HuH-7 (cell line): ENCODE results near the gene OBP2B.

Source experiments
- DNase-seq: peaks from one replicate; pipeline ENCODE4 v3.0.0; 2011; ENCODE audit warnings: low spot score

OBP2B gene

DNA sequence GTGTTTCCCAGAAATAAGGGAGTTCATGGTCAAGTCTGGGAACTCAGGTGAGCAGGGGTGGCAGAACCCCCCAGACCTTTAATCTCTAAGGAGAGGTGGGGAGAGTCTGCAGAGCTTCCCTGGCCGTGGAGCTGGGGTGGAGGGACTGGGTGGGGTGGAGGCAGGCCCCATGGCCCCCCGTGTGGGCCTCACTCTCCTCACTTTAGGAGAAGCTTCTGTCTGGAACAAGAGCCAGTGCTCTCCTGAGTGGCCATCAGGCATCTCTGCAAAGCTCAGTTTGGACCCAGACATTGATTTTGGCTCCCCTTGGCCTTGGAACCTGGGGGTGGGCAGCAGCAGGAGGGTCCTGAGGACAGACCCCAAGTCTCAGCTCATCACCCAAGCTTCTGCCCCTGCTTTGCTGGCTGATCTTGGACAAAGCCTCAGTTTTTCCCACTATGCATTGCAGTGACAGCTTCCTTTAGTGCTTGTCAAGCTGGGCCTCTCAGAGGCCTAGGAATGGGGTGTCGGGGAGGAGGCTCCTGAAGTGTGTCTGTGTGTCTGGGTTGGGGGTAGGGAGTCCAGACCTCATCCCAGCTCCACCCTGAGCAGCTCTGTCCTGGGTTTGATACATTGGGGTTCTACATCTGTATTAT lies 41.8 kb downstream of the OBP2B start:
- no peak for DNase-seq

DNA sequence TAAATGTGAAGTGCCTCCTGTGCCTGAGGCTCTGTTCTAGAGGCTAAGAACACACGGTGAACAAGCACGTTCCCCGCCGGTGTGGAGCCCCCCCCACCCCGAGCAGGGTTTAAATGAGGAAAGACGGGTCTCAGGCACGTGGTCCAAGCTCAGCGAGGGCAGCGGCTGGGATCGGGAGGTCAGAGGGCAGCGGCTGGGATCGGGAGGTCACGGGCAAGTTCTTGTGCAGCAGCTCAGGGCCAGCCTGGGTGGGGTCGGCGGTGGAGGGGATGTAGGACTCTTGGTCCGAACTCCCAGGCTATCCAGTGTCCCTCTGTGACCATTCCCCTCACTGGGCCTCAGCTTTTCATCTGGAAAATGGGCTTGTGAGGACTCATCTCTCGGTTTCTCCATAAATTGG lies 42.7 kb downstream of the OBP2B start:
- no peak for DNase-seq

DNA sequence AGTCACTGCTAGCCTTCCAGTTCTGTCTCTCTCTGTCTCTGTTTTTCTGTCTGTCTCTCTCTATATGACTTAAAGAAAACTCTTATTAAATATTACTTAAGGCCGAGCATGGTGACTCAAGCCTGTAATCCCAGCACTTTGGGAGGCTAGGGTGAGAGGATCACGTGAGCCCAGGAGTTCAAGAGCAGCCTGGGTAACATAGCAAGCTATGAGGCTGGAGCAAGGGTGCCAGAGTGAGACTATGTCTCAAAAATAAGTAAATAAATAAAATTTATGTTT lies 43.7 kb downstream of the OBP2B start:
- DNase-seq, result no peak

DNA sequence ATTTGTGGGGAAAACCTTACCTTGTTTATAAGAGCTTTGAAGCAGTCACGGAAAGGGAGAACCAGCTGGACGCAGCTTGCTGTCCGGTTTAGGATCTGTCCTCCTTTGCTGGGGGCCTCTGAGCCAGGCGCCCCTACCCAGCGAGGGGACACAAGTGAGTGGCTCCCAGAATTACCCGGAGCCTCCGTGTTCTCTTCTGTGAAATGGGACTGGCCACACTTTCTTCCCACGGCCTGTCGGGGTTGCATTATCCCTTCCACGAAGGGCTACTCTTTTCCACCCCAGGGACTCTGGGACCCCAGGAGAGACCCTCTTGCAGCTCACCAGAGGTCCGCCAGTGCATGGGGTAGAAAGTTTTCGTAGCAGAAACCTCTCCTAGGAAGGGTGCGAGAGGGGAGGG lies 44.9 kb downstream of the OBP2B start:
- DNase-seq, result no peak

DNA sequence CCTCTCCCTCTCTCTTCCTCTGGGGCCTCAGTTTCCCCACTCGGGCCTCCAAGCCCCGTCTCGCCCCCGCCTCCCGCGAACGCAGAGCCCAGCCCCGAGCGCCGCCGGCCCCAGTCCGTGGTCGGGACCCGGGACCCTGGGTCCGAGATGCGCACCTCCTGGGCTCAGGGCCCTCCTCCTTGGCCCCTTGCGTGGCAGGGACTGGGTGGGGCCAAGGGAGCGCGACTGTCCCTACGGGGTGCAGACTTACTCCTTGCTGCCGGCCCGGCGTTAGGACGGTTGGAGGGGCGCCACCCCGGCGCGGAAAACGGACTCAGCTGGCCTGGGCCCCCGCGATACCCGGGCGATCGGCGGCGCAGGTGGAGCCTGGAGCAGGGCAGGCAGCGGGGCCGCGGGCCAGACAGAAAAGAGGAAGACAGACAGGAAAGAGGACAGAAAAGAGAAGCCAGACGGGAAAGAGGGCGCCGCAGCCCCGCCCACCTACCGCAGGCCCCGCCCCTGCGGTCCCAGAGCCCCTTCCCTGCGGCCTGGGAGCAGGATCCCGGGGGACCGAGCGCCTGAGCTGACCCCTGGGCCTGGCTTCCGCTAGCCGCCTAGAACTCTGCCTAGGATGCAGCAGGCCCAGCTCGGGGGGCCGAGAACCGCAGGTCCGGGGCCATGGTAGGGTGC lies 45.4 kb downstream of the OBP2B start, which contains the start of gene GBGT1:
Gene GBGT1 (minus strand): TSS at position 411 of the 669 bp plus-strand sequence. CDS start 1,502 bp downstream, outside the sequence.
- DNase-seq, result no peak

DNA sequence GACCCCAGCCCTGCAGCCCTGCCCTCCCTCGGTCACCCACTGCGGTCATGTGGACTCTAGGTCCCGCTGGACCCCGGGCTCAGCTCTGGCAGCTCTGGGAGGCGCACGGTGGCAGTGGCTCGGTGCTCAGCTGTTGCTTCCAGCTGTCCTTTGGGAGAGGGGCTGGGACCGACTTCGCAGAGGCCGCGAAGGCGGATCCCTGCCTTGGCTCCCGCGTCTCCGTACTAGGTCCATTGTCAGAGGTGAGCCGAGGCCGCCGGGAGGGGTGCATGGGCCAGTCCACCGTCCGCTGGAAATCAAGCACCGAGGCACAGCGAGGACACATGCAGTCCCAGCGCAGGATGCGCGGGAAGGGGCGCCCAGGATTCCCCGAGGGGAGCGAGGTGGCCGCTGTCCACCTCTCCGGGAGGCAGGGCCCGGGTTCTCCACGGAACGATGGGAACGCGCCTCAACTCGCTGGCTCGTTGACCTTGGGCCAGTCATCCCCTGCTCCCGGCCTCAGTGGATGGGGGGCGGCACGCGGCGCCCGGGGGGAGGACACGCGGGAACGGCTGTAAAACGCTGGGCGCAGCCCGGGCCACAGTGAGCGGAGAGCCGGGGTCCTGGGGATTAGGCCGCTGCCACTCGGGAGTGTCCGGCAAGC lies 46.1 kb downstream of the OBP2B start:
- DNase-seq, result no peak

DNA sequence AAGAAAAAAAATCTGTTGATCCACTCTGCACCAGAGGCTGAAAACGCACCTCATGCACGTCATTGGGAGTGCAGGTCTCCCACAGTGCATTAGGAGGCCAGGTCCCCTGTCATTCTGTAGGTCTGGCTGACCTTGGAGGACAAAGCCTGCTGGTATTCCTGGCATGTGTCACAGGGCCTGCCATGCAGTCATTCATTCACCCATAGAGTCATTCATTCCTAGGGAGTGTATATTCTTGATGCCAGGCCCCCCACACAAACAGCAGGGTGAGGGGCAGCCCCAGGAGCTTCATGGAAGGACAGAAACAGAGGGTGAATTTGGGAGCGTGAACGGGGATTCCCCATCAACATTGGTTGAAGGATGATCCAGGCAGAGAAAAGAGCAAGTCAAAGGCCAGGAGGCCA lies 47.5 kb downstream of the OBP2B start:
- peak; percentile 12 for DNase-seq

DNA sequence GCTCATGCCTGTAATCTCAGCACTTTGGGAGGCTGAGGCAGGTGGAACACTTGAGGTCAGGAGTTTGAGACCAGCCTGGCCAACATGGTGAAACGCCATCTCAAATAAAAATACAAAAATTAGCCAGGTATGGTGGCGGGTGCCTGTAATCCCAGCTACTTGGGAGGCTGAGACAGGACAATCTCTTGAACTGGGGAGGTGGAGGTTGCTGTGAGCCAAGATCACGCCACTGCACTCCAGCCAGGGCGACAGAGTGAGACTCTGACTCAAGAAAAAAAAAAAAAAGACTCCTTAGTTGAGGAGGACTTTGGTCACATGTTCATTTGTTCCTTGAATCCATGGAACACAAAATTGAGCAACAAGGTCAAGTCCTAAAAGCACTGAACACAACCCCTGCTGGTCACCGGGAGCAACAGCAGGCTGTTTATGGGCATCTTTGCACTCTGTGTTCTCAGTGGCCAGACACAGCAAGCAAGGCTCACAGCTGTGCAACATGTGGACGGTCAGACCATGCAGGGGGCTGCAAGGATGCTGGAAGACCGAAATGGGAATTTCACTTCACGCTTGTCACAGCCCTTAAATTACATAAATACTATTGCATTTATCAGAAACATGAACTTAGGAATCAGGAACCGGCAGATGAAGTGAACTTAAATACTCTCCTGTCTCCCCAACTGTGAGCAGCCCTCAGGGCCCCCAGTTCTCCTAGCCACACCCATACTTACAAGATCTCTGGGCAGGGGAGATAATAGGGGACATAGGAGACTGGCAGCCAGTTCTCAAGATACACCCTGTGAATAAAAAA lies 48.1 kb downstream of the OBP2B start:
- peak; percentile 90 for DNase-seq

DNA sequence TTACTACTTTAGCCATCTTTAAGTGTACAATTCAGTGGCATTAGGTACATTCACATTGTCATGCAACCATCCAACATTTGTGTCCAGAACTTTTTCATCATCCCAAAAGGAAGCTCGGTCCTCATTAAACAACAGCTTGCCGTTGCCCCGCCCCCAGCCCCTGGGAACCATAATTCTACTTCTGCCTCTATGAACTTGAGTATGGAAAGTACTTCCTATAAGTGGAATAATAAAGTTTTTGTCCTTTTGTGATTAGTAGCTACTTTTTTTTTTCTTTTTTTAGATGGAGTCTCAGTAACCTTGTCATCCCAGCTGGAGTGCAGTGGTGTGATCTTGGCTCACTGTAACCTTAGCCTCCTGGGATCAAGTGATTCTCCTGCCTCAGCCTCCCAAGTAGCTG lies 50.4 kb downstream of the OBP2B start:
- DNase-seq, result no peak
